ENCODE data around the gene IGF1R. TPM values are rescaled to one million over a fixed set of nuclear protein-coding genes. Genes with fewer than 3 reads are reported as not detected.

IGF1R gene
- total RNA-seq, 1 experiment from 2014 or later = 16.3 TPM

GRCh38 chr15:98927022-98927421 is 278.7 kb downstream of the IGF1R start (continued):
- TF ChIP-seq, protein P1, sequence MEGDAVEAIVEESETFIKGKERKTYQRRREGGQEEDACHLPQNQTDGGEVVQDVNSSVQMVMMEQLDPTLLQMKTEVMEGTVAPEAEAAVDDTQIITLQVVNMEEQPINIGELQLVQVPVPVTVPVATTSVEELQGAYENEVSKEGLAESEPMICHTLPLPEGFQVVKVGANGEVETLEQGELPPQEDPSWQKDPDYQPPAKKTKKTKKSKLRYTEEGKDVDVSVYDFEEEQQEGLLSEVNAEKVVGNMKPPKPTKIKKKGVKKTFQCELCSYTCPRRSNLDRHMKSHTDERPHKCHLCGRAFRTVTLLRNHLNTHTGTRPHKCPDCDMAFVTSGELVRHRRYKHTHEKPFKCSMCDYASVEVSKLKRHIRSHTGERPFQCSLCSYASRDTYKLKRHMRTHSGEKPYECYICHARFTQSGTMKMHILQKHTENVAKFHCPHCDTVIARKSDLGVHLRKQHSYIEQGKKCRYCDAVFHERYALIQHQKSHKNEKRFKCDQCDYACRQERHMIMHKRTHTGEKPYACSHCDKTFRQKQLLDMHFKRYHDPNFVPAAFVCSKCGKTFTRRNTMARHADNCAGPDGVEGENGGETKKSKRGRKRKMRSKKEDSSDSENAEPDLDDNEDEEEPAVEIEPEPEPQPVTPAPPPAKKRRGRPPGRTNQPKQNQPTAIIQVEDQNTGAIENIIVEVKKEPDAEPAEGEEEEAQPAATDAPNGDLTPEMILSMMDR (IDR thresholded peaks at IDR 0.05 in 2 of 3, conservative IDR thresholded peaks at IDR 0.05 in 1 of 3; ENCODE audit: borderline replicate concordance in 1 of 3, insufficient read depth in 1 of 3, low read depth in 2 of 3, low read length in 2 of 3) = no peak
- no peak for TF ChIP-seq MAX (IDR thresholded peaks at IDR 0.05)
- no peak for TF ChIP-seq POLR2AphosphoS5 (IDR thresholded peaks at IDR 0.05; ENCODE audit: low read depth, low read length)
- TF ChIP-seq, protein P2, sequence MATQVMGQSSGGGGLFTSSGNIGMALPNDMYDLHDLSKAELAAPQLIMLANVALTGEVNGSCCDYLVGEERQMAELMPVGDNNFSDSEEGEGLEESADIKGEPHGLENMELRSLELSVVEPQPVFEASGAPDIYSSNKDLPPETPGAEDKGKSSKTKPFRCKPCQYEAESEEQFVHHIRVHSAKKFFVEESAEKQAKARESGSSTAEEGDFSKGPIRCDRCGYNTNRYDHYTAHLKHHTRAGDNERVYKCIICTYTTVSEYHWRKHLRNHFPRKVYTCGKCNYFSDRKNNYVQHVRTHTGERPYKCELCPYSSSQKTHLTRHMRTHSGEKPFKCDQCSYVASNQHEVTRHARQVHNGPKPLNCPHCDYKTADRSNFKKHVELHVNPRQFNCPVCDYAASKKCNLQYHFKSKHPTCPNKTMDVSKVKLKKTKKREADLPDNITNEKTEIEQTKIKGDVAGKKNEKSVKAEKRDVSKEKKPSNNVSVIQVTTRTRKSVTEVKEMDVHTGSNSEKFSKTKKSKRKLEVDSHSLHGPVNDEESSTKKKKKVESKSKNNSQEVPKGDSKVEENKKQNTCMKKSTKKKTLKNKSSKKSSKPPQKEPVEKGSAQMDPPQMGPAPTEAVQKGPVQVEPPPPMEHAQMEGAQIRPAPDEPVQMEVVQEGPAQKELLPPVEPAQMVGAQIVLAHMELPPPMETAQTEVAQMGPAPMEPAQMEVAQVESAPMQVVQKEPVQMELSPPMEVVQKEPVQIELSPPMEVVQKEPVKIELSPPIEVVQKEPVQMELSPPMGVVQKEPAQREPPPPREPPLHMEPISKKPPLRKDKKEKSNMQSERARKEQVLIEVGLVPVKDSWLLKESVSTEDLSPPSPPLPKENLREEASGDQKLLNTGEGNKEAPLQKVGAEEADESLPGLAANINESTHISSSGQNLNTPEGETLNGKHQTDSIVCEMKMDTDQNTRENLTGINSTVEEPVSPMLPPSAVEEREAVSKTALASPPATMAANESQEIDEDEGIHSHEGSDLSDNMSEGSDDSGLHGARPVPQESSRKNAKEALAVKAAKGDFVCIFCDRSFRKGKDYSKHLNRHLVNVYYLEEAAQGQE (IDR thresholded peaks at IDR 0.05; ENCODE audit: low read depth) = no peak
- TF ChIP-seq ELF1 (IDR thresholded peaks at IDR 0.05; ENCODE audit: borderline replicate concordance, low read depth) = no peak
- no peak for TF ChIP-seq EGR1 (IDR thresholded peaks at IDR 0.05; ENCODE audit: low read depth)
- no peak for TF ChIP-seq SRF (IDR thresholded peaks at IDR 0.05; ENCODE audit: low read depth)
- TF ChIP-seq CEBPB (IDR thresholded peaks at IDR 0.05; ENCODE audit: low read depth) = no peak
- TF ChIP-seq EZH2 (IDR thresholded peaks at IDR 0.05) = no peak

DNA sequence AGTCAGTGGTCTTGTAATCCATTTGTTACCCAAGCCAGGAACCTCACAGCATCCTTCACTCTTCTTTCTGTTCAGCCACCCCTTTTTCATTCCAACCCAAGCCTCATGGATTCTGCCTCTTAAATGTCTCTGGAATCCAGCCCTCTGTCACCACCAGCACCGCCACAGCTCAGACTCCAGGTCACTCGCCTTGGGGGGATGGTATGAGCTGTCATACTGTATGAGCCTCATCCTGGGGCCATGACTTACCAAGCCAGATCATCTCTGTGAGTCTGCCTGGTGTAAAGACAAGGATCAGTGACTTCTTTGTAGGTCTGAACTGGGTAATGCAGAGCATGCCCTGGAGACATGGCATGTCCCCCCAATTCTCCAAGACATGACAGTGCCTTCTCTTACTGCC is 279.7 kb downstream of the IGF1R start:
- H3K4me3 ChIP-seq (replicated peaks in 1 of 2; ENCODE audit: low read depth in 1 of 2, low read length in 2 of 2) = no peak overlapping the region
- no peak overlapping the region for H3K27ac ChIP-seq (ENCODE audit: low read depth, low read length)
- H3K4me2 ChIP-seq (ENCODE audit: low read length) = no peak overlapping the region
- H4K20me1 ChIP-seq (ENCODE audit: insufficient read depth) = no peaks in the 10 kb centered on the region
- H3K36me3 ChIP-seq (ENCODE audit: control insufficient read depth in 1 of 2, insufficient read depth in 2 of 2, low read length in 2 of 2) = no peaks in the 10 kb centered on the region; a peak in 1 of 4 replicates
- ATAC-seq (no peak), DNase-seq (ENCODE audit: low read depth, low spot score) (no peak)
- no peaks in the 10 kb centered on the region for H3K4me1 ChIP-seq (ENCODE audit: control insufficient read depth in 1 of 2, insufficient read depth in 2 of 2, low read length in 2 of 2)
- H3K79me2 ChIP-seq (ENCODE audit: insufficient read depth, low read length) = no peaks in the 10 kb centered on the region
- H3K9ac ChIP-seq (ENCODE audit: low read length) = no peak overlapping the region
- H3K27me3 ChIP-seq (ENCODE audit: insufficient read depth, low read length) = no peaks in the 10 kb centered on the region
- no peak overlapping the region for H2AFZ ChIP-seq (ENCODE audit: low read depth, low read length, poor library complexity, severe bottlenecking)
- ChIA-PET POLR2A (no interaction called here), RAD21 (ENCODE audit: low non-redundant PET in 1 of 2, low total read pairs in 2 of 2, uncharacterized antibody in 2 of 2, unreplicated experiment in 2 of 2) (no interaction called here), CTCF (no interaction called here)
- BruUV-seq (replicated peaks) = no TSS peak
- intact Hi-C loops (cut with micrococcal nuclease) = no loop called here
- no peaks in the 10 kb centered on the region for H3K9me2 ChIP-seq (ENCODE audit: insufficient read depth)
- no peaks in the 10 kb centered on the region for H3K9me3 ChIP-seq (ENCODE audit: control insufficient read depth in 1 of 2, insufficient read depth in 1 of 2, low read depth in 1 of 2, low read length in 2 of 2)
- TF ChIP-seq, protein P2 (IDR thresholded peaks at IDR 0.05; ENCODE audit: low read depth) = no peak
- TF ChIP-seq ZFX (IDR thresholded peaks at IDR 0.05) (no peak), SIN3A (IDR thresholded peaks at IDR 0.05; ENCODE audit: low read depth) (no peak), CBX3 (IDR thresholded peaks at IDR 0.05; ENCODE audit: low read depth) (no peak), ELF1 (IDR thresholded peaks at IDR 0.05; ENCODE audit: borderline replicate concordance, low read depth) (no peak), CEBPB (IDR thresholded peaks at IDR 0.05; ENCODE audit: low read depth) (no peak), POLR2A (IDR thresholded peaks at IDR 0.05; ENCODE audit: borderline replicate concordance, extremely low read depth, insufficient read depth, insufficient read length) (no peak), ZNF274 (IDR thresholded peaks at IDR 0.05; ENCODE audit: low read depth, low read length) (no peak), SRF (IDR thresholded peaks at IDR 0.05; ENCODE audit: low read depth) (no peak), EZH2phosphoT487 (IDR thresholded peaks at IDR 0.05; ENCODE audit: borderline replicate concordance) (no peak)
